ENCODE data around the gene PHB1. TPM values are rescaled to one million over a fixed set of nuclear protein-coding genes. Genes with fewer than 3 reads are reported as not detected.
"Not testable (repeated sequence)": the region's sequence is repeated elsewhere in the genome, so short reads cannot be mapped to it uniquely, and the experiment has no call there.

PHB1 gene
- total RNA-seq, 4 donors from 2014 or later = 86.9 to 139 (median 111) TPM

- ATAC-seq (ENCODE audit: low FRiP score) (no peak), DNase-seq (ENCODE audit: low spot score) (no peak)
- TF ChIP-seq CTCF (IDR thresholded peaks at IDR 0.05) = no peak
Observed at GRCh38 chr17:49375544-49375943, 39.1 kb downstream of the PHB1 start.

- DNase-seq (ENCODE audit: low spot score) = no peak
- ATAC-seq (ENCODE audit: low FRiP score) = no peak
Observed at GRCh38 chr17:49373115-49373514, 41.6 kb downstream of the PHB1 start.

GRCh38 chr17:49372425-49372824 lies 42.3 kb downstream of the PHB1 start:
- TF ChIP-seq CTCF (IDR thresholded peaks at IDR 0.05) = no peak
- no peak for DNase-seq (ENCODE audit: low spot score)
- no peak for ATAC-seq (ENCODE audit: low FRiP score)

More at GRCh38 chr17:49373115-49373514, 41.6 kb downstream of the PHB1 start:
- TF ChIP-seq CTCF (IDR thresholded peaks at IDR 0.05) = no peak

- no peak for ATAC-seq (ENCODE audit: low FRiP score)
- no peak for DNase-seq (ENCODE audit: low spot score)
- no peak for TF ChIP-seq CTCF (IDR thresholded peaks at IDR 0.05)
Observed at GRCh38 chr17:49370971-49371834, 43.5 kb downstream of the PHB1 start.

- ATAC-seq (ENCODE audit: low FRiP score) (no peak), DNase-seq (ENCODE audit: low spot score) (no peak)
- TF ChIP-seq CTCF (IDR thresholded peaks at IDR 0.05) = no peak
Observed at GRCh38 chr17:49369760-49370159, 44.9 kb downstream of the PHB1 start.

GRCh38 chr17:49369089-49369488 lies 45.6 kb downstream of the PHB1 start:
- TF ChIP-seq CTCF (IDR thresholded peaks at IDR 0.05) = no peak
- DNase-seq (ENCODE audit: low spot score) (no peak), ATAC-seq (ENCODE audit: low FRiP score) (no peak)

GRCh38 chr17:49365667-49366066 lies 49.0 kb downstream of the PHB1 start:
- no peak for ATAC-seq (ENCODE audit: low FRiP score)
- no peak for TF ChIP-seq CTCF (IDR thresholded peaks at IDR 0.05)
- DNase-seq (ENCODE audit: low spot score) = no peak

- not testable (repeated sequence) for ATAC-seq (ENCODE audit: low FRiP score); DNase-seq (ENCODE audit: low spot score)
Observed at GRCh38 chr17:49365126-49365525, 49.6 kb downstream of the PHB1 start.

Measured in omental fat pad (tissue), 4 donors.